ENCODE measurements around the gene LGALS3BP. TPM values are rescaled to one million over a fixed set of nuclear protein-coding genes. Genes with fewer than 3 reads are reported as not detected.

LGALS3BP gene
- total and polyA plus RNA-seq, 2 donors (not counting 1 experiment from before 2014, with no cell fraction given), result 1.8 to 7.5 TPM

DNA sequence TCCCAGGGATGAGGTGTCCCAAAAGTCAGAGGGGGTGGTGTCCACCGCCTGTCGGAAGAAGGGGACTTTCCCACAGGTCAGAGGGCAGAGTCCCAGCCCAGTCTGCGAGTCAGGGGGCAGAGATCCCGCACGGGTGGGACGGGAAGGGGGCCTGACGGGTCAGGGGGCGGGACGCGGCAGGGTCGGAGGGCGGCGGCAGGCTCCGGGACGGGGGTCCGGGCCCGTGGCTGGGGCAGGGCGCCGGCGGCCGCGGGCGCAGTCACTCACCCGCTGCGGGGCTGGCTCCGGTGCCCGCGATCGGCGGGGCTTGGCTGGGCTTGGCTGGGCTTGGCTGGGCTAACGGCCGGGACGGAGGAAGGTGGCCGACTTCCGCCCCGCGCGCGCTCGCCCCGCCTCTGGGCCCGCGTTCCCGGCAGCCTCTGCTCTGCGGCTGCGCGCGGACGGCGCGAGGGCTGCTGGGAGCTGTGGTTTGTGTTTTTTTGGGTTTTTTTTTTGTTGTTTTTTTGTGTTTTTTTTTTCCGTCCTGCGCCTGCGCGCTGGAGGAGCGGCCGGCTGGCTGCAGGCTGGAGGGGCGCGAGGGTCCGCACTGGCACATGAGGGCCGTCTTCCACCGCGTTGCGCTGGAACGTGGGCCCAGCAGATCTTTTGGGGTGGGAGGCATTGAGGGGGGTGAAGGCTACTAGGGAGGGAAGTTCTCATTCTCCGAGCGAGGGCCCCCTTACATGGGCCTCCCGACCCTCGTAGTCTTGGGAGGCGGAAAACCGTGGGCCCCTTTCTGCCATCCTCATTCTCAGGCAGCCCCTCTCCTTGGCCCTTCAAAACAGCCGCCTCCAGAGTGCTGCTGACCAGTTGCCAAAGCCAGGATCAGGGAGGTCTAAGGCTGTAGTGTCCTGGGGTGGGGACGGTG is 29.9 kb upstream of the LGALS3BP start, which contains the start of gene CANT1:
CANT1 (minus strand) TSS at position 368 of the 907 bp plus-strand sequence. CDS start 12,142 bp downstream, outside the sequence.
- Mint-ChIP-seq H3K27ac (peak within 1 kb of the TSS; percentile 96), H3K4me1 (peaks cover 48% of the 10 kb centered on the region), H3K27me3 (peaks cover 4% of the 10 kb centered on the region), H3K4me3 (peak within 1 kb of the TSS; percentile 96), H3K9me3 (ENCODE audit: insufficient read depth) (no peaks in the 10 kb centered on the region)
- peak; percentile 91 for DNase-seq
- peak within 1 kb of the TSS; percentile 76 to 93 (median 83) for H3K4me3 ChIP-seq (ENCODE audit: control extremely low read depth in 1 of 5, extremely low read depth in 1 of 5, insufficient read depth in 1 of 5, low read depth in 2 of 5, low read length in 4 of 5)
- peak within 1 kb of the TSS; percentile 91 for H3K9ac ChIP-seq (ENCODE audit: low read length)
- peak within 1 kb of the TSS; percentile 59 to 86 for H3K27ac ChIP-seq (ENCODE audit: low read length in 2 of 2)
- CTCF ChIA-PET, result interaction anchor here (0.6 kb wide), 1 partner anchor 60 kb away, joined by 3 read pairs; no protein-coding TSS in a partner anchor
- WGBS (ENCODE audit: insufficient coverage), result 2% methylated on average over 61 of the region's 73 CpGs
- intact Hi-C loops (cut with micrococcal nuclease), result loop anchor here (2.0 kb wide), 1 partner anchor 65 kb away; the partner anchor contains the start of gene ENGASE
- TF ChIP-seq, protein P1, sequence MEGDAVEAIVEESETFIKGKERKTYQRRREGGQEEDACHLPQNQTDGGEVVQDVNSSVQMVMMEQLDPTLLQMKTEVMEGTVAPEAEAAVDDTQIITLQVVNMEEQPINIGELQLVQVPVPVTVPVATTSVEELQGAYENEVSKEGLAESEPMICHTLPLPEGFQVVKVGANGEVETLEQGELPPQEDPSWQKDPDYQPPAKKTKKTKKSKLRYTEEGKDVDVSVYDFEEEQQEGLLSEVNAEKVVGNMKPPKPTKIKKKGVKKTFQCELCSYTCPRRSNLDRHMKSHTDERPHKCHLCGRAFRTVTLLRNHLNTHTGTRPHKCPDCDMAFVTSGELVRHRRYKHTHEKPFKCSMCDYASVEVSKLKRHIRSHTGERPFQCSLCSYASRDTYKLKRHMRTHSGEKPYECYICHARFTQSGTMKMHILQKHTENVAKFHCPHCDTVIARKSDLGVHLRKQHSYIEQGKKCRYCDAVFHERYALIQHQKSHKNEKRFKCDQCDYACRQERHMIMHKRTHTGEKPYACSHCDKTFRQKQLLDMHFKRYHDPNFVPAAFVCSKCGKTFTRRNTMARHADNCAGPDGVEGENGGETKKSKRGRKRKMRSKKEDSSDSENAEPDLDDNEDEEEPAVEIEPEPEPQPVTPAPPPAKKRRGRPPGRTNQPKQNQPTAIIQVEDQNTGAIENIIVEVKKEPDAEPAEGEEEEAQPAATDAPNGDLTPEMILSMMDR (IDR thresholded peaks at IDR 0.05), result no peak
- TF ChIP-seq EZH2 (IDR thresholded peaks at IDR 0.05; ENCODE audit: borderline replicate concordance, insufficient read depth, low read depth, low read length, poor library complexity, severe bottlenecking), result no peak
- POLR2A ChIA-PET, result interaction anchor here (0.6 to 1.0 kb wide), 3 partner anchors 120 to 332 kb away, joined by 3 to 5 read pairs (median 4); no protein-coding TSS in a partner anchor
- peaks cover 26 to 38% of the 10 kb centered on the region in 2 donors for H3K4me1 ChIP-seq (ENCODE audit: control insufficient read depth in 2 of 2, insufficient read depth in 2 of 2, low read length in 2 of 2)
- peaks cover 58% of the 10 kb centered on the region for H3K79me2 ChIP-seq (ENCODE audit: control insufficient read depth, insufficient read depth, low read length)
- peaks cover 40% of the 10 kb centered on the region for H4K20me1 ChIP-seq (ENCODE audit: control insufficient read depth, insufficient read depth, low read length, poor library complexity, severe bottlenecking)
- H2AFZ ChIP-seq (ENCODE audit: insufficient read depth, low read depth, low read length, poor library complexity, severe bottlenecking), result peak within 1 kb of the TSS; percentile 99
- peak within 1 kb of the TSS; percentile 92 for H3K4me2 ChIP-seq (replicated peaks; ENCODE audit: low read depth, low read length, poor library complexity, severe bottlenecking)
- H3K9me3 ChIP-seq (ENCODE audit: control extremely low read depth in 1 of 3, control insufficient read depth in 2 of 3, insufficient read depth in 1 of 3, low read length in 2 of 3), result peaks cover 0 to 2% (median 0%) of the 10 kb centered on the region in 3 donors
- H3K36me3 ChIP-seq (replicated peaks in 1 of 2; ENCODE audit: control extremely low read depth in 1 of 2, control insufficient read depth in 1 of 2, extremely low read depth in 1 of 2, insufficient read depth in 2 of 2, low read length in 1 of 2), result peaks cover 0 to 13% of the 10 kb centered on the region in 2 experiments
- peak; percentile 97 for ATAC-seq (ENCODE audit: low read depth)
- peaks cover 0 to 4% (median 0%) of the 10 kb centered on the region in 4 experiments for H3K27me3 ChIP-seq (replicated peaks in 1 of 4; ENCODE audit: control extremely low read depth in 1 of 4, control insufficient read depth in 3 of 4, insufficient read depth in 4 of 4, low read length in 3 of 4)
